ENCODE data around the gene DNLZ. TPM values are rescaled to one million over a fixed set of nuclear protein-coding genes. Genes with fewer than 3 reads are reported as not detected.
A peak's percentile ranks its signal among the peaks of the same experiment; 100 is the strongest.

DNLZ gene
- total and polyA plus RNA-seq, 2 of the 4 experiments (the other 2 are of a cell fraction): 2.0 to 11.4 TPM

GRCh38 chr9:136370687-136371532 is 7.4 kb upstream of the DNLZ start:
- no peaks in the 10 kb centered on the region for H3K27me3 ChIP-seq (ENCODE audit: control insufficient read depth, insufficient read depth, low read length)
- no peak overlapping the region for H2BK20ac ChIP-seq (ENCODE audit: low read depth, low read length)
- no peak overlapping the region for H3K27ac ChIP-seq (ENCODE audit: insufficient read depth, low read length)
- no peak overlapping the region for H2BK120ac ChIP-seq (ENCODE audit: low read depth, low read length)
- H2AFZ ChIP-seq (replicated peaks; ENCODE audit: low read length, poor library complexity): no peak overlapping the region
- no peak for ATAC-seq (ENCODE audit: low read depth)
- H3K9me1 ChIP-seq (ENCODE audit: insufficient read depth, low read length): peaks cover 9% of the 10 kb centered on the region
- no TSS peak for BruUV-seq (replicated peaks)
- no peak overlapping the region for H2AK5ac ChIP-seq (ENCODE audit: low read depth, low read length)
- no peaks in the 10 kb centered on the region; the same call in 1 of the 2 replicates for H3K36me3 ChIP-seq (ENCODE audit: control insufficient read depth, insufficient read depth, low read length)
- DNase-seq: peak; percentile 59
- dilution Hi-C loops (cut with HindIII; ENCODE audit: low sequenced_read_pairs, unreplicated experiment) (no loop called here), intact Hi-C loops (cut with micrococcal nuclease) (no loop called here), in situ Hi-C loops (cut with MboI; ENCODE audit: low sequenced_read_pairs) (no loop called here)
- H3K14ac ChIP-seq (replicated peaks; ENCODE audit: low read depth, low read length): no peak overlapping the region
- no peaks in the 10 kb centered on the region; a peak in 1 of 4 replicates for H3K79me1 ChIP-seq (ENCODE audit: low read depth in 1 of 2, low read length in 2 of 2)
- H3K18ac ChIP-seq (ENCODE audit: low read depth, low read length): no peak overlapping the region
- no peaks in the 10 kb centered on the region for H3K9me3 ChIP-seq (ENCODE audit: control insufficient read depth, insufficient read depth, low read length)
- H3K9ac ChIP-seq (ENCODE audit: low read depth, low read length): no peak overlapping the region
- ChIA-PET CTCF (no interaction called here), POLR2A (ENCODE audit: unreplicated experiment) (no interaction called here)
- TF ChIP-seq MAZ (IDR thresholded peaks at IDR 0.05; ENCODE audit: borderline replicate concordance, low read depth, low read length) (no peak), BHLHE40 (IDR thresholded peaks at IDR 0.05; ENCODE audit: low read depth, low read length) (no peak), ELK1 (IDR thresholded peaks at IDR 0.05; ENCODE audit: borderline replicate concordance, low read depth, low read length) (no peak), POLR2A (IDR thresholded peaks at IDR 0.05; ENCODE audit: low read depth, low read length) (no peak), MAFK (IDR thresholded peaks at IDR 0.05; ENCODE audit: low read depth, low read length) (no peak), SMC3 (IDR thresholded peaks at IDR 0.05; ENCODE audit: low read depth, low read length) (no peak)
- peak overlapping the region; percentile 31 for H2AK9ac ChIP-seq (replicated peaks; ENCODE audit: low read depth, low read length, poor library complexity)
- H2BK15ac ChIP-seq (ENCODE audit: low read depth, low read length): no peak overlapping the region
- no peak overlapping the region for H4K5ac ChIP-seq (ENCODE audit: low read depth, low read length)
- no peak overlapping the region for H3K4me3 ChIP-seq (ENCODE audit: insufficient read depth, low read depth, low read length)
- H3K4ac ChIP-seq (ENCODE audit: low read depth, low read length): no peak overlapping the region
- H3K4me1 ChIP-seq (ENCODE audit: control insufficient read depth, insufficient read depth, low read length): peaks cover 15% of the 10 kb centered on the region
- WGBS, 2 experiments (ENCODE audit: extremely low coverage in 2 of 2, insufficient read length in 1 of 2): 86% methylated on average over 36 of the region's 54 CpGs; no CpG with 5 or more reads in 1 of the 2 experiments
- H3K23ac ChIP-seq (ENCODE audit: low read depth, low read length): no peak overlapping the region
- H2BK5ac ChIP-seq (ENCODE audit: low read depth, low read length, poor library complexity, severe bottlenecking): no peak overlapping the region
- H4K20me1 ChIP-seq (ENCODE audit: insufficient read depth, low read length): no peaks in the 10 kb centered on the region
- no peak overlapping the region for H4K91ac ChIP-seq (ENCODE audit: insufficient read depth, low read depth, low read length)
- H3K4me2 ChIP-seq (ENCODE audit: low read depth, low read length): no peak overlapping the region
- no peak overlapping the region; a peak in 1 of 4 replicates for H4K8ac ChIP-seq (ENCODE audit: low read depth in 2 of 2, low read length in 2 of 2)
- H3K56ac ChIP-seq (ENCODE audit: extremely low read depth, insufficient read depth, low read length): no peak overlapping the region
